H1 (cell line): ENCODE results near the gene ABCA1. TPM values are rescaled to one million over a fixed set of nuclear protein-coding genes. Genes with fewer than 3 reads are reported as not detected.

Experiments used
- BRCA1 ChIP-seq: IDR thresholded peaks from 2 replicates; pipeline ENCODE4 v1.6.1; 2012; ENCODE audit warnings: low read depth, low read length, improper control_type of control experiment
- SP2 ChIP-seq: IDR thresholded peaks from 2 replicates; pipeline ENCODE4 v1.6.1; 2012; ENCODE audit warnings: mild to moderate bottlenecking, low read length, inconsistent platforms
- polyA plus RNA-seq, 7 experiments: library from polyadenylated mRNA; depleted of rRNA in 3 of 7; stranded (reverse) in 5 of 7; unstranded in 2 of 7; fragments of >200 nt in 5 of 7; fragments of 200-250 nt in 2 of 7; gene quantifications; 1 replicate in 5 of 7; 2 replicates in 1 of 7; 4 replicates in 1 of 7; pipeline versions ENCODE4 v1.2.1 to v1.2.3, GENCODE V29; 2011 to 2013; ENCODE audit warnings: missing spikeins in 2 of 7, mixed read lengths in 2 of 7
- total RNA-seq: library from RNA; stranded (reverse); fragmentation: NEBNext Ultra II Directional; extraction: Animal tissue kit (Norgen Biotek cat#: 25700); gene quantifications from 2 replicates; pipeline ENCODE4 v1.2.1, GENCODE V29; 2021

The ABCA1 gene
- total and polyA plus RNA-seq, 2 of the 8 experiments (the other 6 are each of a cell fraction or from before 2014, with no cell fraction given), result 6.9 to 7.8 TPM

DNA sequence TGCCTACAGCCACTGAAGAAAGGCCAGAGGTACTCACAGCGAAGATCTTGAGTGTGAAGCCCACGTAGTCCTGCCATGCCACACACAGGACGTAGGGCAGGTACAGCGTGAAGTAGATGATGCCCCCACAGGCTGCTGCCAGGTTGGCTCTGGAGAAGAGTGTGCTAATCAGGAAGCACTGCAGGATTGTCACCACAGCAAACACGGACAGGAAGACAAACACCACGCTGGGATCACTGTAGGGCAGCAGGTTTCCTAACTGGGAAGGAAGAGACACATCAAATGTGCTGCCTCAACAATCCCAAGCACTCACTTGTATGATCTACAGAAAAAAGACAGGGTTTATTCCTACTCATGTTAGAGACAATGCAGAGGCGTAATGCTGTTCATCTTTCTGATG is 101.0 kb downstream of the ABCA1 start (continued):
- TF ChIP-seq SP2 (no peak), BRCA1 (no peak)
